GM18867 (cell line): ENCODE results near the gene NOLC1.
"Not testable (repeated sequence)": the region's sequence is repeated elsewhere in the genome, so short reads cannot be mapped to it uniquely, and the experiment has no call there.

Source experiments
- ATAC-seq: cut with Tn5 transposase; IDR thresholded peaks from one replicate; pipeline ENCODE4 v1.9.1; 2021; ENCODE audit warnings: mild to moderate bottlenecking, moderate library complexity; ENCODE audit not compliant: unreplicated experiment

NOLC1 gene

GRCh38 chr10:102153093-102153620 lies 968 bp downstream of the NOLC1 start:
- ATAC-seq = no peak

- ATAC-seq = no peak
Observed at GRCh38 chr10:102154466-102155116, 2.4 kb downstream of the NOLC1 start.

GRCh38 chr10:102157224-102157623 lies 5.0 kb downstream of the NOLC1 start:
- ATAC-seq = no peak

GRCh38 chr10:102159051-102159597 lies 6.9 kb downstream of the NOLC1 start:
- ATAC-seq = no peak

- ATAC-seq = no peak
Observed at GRCh38 chr10:102159831-102160230, 7.6 kb downstream of the NOLC1 start.

GRCh38 chr10:102163342-102163989 lies 11.3 kb downstream of the NOLC1 start:
- ATAC-seq = no peak

GRCh38 chr10:102167861-102168260 lies 15.7 kb downstream of the NOLC1 start:
- ATAC-seq = no peak

- no peak for ATAC-seq
Observed at GRCh38 chr10:102170602-102171001, 18.4 kb downstream of the NOLC1 start.

GRCh38 chr10:102172288-102172687 lies 20.1 kb downstream of the NOLC1 start:
- ATAC-seq = no peak

- ATAC-seq = no peak
Observed at GRCh38 chr10:102175415-102175814, 23.2 kb downstream of the NOLC1 start.

- no peak for ATAC-seq
Observed at GRCh38 chr10:102184606-102185005, 32.4 kb downstream of the NOLC1 start.

GRCh38 chr10:102185272-102185671 lies 33.1 kb downstream of the NOLC1 start:
- ATAC-seq = no peak

- ATAC-seq = no peak
Observed at GRCh38 chr10:102185811-102186527, 33.8 kb downstream of the NOLC1 start.

GRCh38 chr10:102188298-102188940 lies 36.2 kb downstream of the NOLC1 start:
- ATAC-seq = no peak

GRCh38 chr10:102188941-102189898 lies 37.0 kb downstream of the NOLC1 start:
- not testable (repeated sequence) for ATAC-seq

- no peak for ATAC-seq
Observed at GRCh38 chr10:102191956-102192355, 39.8 kb downstream of the NOLC1 start.

GRCh38 chr10:102195296-102195870 lies 43.2 kb downstream of the NOLC1 start:
- ATAC-seq = no peak

GRCh38 chr10:102196893-102197292 lies 44.7 kb downstream of the NOLC1 start:
- ATAC-seq = no peak

- no peak for ATAC-seq
Observed at GRCh38 chr10:102198027-102198426, 45.8 kb downstream of the NOLC1 start.
